Hepatocyte (in vitro differentiated cells): ENCODE data around the gene ACR.

ENCODE experiments used
- EZH2 ChIP-seq: fragments of 200-600 bp; sonication (generic); IDR thresholded peaks from 2 replicates; pipeline ENCODE4 v1.6.1; 2016; ENCODE audit warnings: antibody characterized with exemption, mild to moderate bottlenecking, borderline replicate concordance
- EZH2phosphoT487 ChIP-seq: fragments of 200-600 bp; sonication (generic); IDR thresholded peaks from one replicate; pipeline ENCODE4 v1.6.1; 2018; ENCODE audit warnings: antibody characterized with exemption, mild to moderate bottlenecking, low read depth, moderate library complexity; ENCODE audit not compliant: unreplicated experiment, severe bottlenecking
- TF ChIP-seq, protein P1 (sequence below): fragments of 200-600 bp; sonication (generic); IDR thresholded peaks from 2 replicates; pipeline ENCODE4 v1.5.1; 2016; ENCODE audit warnings: antibody characterized with exemption, mild to moderate bottlenecking; ENCODE audit not compliant: poor library complexity

DNA sequence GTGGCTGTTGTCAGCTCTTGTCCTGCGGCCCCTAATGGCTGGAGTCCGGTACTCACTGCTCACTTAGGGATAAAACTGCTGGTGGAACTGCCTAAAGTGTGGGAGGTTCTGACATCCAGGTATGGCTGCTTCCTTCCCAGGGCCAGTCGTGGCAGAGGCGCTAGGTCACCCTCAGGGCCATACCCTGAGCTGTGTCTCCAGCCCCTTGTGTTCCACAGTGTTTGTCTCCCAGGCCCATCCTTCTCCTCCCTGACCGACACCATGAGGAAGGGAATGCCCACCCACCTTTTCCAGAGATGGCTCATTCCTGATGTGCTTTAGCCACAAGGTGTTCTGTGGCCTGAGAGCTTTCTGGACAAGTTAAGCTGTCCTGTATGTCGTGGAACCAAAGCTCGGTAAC, 12.4 kb upstream of the ACR start:
- TF ChIP-seq EZH2 (no peak), EZH2phosphoT487 (no peak)
- TF ChIP-seq, protein P1, sequence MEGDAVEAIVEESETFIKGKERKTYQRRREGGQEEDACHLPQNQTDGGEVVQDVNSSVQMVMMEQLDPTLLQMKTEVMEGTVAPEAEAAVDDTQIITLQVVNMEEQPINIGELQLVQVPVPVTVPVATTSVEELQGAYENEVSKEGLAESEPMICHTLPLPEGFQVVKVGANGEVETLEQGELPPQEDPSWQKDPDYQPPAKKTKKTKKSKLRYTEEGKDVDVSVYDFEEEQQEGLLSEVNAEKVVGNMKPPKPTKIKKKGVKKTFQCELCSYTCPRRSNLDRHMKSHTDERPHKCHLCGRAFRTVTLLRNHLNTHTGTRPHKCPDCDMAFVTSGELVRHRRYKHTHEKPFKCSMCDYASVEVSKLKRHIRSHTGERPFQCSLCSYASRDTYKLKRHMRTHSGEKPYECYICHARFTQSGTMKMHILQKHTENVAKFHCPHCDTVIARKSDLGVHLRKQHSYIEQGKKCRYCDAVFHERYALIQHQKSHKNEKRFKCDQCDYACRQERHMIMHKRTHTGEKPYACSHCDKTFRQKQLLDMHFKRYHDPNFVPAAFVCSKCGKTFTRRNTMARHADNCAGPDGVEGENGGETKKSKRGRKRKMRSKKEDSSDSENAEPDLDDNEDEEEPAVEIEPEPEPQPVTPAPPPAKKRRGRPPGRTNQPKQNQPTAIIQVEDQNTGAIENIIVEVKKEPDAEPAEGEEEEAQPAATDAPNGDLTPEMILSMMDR: no peak
